ENCODE measurements around the gene ZNF580.

ZNF580 gene

GRCh38 chr19:55679343-55680257, 38.8 kb downstream of the ZNF580 start:
- no peak for DNase-seq (ENCODE audit: low read depth)

GRCh38 chr19:55680339-55681130, 39.7 kb downstream of the ZNF580 start:
- no peak for DNase-seq (ENCODE audit: low read depth)

DNA sequence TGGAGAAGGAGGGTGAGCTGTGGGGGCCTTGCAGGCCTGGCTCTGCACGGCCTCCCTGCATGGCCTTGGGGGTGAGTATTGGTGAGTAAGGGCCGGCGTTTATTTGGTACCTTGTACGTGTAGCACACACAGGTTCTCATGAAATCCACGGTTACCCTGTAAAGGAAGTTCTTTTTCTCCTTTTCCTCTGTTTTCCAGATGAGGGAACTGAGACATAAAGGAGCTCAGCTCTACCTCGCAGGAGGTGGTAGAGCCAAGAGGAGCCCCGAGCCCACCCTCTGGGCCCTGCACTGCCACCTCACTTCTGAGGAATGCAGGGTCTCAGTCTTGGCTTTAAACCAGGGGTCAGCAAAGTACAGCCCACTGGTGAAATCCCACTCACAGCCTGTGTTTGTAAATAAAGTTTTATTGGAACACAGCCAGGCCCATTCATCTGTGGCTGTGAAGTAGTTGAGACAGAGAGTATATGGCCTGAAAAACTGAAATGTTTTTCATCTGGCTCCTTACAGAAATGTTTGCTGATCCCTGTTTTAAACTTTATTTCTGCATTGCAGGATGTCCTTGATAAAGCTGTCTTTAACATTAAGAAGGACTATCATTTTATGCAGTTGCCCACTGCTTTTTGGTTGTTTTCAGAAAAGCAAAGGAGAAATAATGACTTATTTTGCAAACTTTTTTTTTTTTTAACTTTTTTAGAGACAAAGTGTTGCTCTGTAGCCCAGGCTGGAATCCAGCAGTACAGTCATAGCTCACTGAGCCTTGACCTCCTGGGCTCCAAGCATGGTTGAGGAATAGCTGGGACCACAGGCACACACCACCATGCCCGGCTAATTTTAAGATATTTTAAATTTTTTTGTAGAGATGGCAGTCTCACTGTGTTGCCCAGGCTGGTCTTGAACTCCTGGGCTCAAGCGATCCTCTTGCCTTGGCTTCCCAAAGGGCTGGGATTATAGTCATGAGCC, 40.6 kb downstream of the ZNF580 start:
- DNase-seq (ENCODE audit: low read depth): no peak

DNA sequence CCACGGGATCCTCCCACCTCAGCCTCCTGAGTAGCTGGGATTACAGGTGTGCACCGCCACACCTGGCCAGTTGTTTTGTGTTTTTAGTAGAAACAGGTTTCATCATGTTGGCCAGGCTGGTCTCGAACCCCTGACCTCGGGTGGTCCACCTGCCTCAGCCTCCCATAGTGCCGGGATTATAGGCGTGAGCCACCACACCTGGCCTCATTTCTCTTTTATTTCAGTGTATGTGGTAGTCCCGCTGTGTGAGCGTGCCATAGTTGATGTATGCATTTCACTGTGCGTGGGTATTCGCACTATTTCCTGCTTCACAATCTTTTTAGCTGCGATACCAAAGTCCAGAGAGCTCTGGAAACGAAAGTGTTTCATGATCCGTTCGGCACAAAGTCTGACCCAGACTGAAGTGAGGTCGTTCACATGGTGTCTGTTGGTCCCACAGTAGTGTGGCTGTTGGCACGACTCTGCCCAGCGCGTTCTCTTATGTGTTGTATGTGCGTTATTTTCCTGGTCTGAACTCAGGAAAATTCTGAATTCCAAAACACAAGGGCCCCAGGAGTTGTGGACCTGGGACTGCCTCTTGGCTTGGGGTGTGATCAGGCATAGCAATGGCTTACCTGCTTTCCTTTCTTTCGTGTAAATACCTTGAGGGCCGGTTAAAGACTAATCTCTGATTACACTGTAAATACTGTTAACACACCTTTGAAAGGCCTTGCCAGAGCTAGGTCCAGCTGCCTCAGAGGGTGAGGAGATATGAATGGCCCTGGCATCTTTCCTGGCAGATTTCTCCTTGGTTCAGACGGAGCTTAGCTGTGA, 42.9 kb downstream of the ZNF580 start:
- DNase-seq (ENCODE audit: low read depth): no peak

DNA sequence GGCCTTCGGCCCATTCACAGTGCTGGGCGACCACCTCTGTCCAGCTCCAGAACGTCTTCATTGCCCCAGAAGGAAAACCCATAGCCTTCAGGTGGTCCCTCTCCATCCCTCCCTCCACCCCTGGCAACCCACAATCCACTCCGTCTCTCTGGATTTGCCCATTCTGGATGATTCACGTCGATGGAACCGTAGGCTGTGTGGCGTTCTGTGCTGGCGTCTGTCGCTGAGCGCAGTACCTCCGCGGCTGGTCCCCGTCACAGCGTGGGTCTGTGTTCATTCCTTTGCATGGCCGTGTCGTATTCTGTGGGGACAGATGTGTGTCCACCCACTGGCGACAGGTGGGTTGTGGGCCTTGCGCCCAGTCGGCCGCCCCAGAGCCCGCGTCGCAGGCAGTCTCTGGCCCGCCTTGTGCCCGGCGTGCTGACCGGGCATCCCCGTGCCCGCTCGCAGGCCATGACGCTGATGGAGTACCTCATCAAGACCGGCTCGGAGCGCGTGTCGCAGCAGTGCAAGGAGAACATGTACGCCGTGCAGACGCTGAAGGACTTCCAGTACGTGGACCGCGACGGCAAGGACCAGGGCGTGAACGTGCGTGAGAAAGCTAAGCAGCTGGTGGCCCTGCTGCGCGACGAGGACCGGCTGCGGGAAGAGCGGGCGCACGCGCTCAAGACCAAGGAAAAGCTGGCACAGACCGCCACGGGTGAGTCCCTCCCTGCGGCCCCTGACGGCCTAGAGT, 44.3 kb downstream of the ZNF580 start:
- DNase-seq (ENCODE audit: low read depth): no peak

DNA sequence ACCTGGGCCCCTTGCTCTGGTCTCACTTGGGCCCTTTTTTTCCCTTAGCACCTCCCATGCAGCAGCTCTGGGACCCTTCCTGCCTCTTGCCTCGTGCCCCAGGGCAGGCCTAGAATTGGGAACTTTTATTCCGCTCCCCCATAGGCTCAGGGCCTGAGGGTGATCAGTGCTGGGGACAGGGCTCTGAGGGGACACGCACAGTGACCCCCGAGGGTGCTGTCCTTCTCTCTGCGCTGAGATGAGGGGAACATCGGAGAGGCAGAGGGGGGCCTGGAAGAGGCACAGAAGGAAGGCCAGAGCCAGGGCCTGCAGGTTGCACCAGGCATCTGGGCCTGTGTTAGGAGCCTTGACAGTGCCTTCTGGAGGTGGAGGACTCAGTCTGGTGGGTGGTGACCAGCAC, 45.0 kb downstream of the ZNF580 start:
- no peak for DNase-seq (ENCODE audit: low read depth)

DNA sequence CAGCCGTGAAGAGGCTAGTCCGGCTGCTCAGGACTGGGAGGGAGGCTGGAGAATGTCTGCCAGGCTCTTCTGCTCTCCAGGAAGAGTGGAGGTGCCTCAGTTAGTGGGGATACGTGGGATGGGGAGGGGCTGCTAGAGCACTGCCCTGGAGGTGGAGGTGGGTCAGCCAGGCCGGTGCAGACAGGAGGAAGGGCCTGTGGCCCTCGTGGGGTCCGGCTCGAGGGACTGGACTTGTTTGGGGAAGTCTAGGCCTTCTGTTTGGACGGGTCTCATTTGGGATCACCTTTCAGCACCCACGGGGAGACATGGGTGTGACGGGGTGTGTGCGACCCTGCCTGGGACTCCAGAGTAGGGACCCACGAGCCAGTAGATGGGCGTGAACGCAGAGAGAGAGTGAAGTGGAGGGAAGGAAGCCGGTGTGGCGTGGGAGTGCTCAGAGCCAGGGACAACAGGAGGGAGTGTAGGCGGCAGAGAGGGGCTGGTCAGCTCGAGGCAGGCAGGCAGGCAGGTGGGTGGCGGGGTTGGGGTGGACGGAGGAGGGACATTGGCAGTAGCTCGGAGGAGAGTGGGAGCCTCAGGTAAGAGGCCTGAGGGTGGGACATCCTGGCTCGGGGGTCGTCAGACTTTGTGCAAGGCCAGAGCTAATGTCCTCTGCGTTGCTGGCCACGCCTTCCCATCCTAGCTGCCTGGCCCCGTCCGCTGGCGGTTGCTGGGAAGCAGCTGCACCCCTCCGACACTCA, 45.7 kb downstream of the ZNF580 start:
- DNase-seq (ENCODE audit: low read depth): no peak

- no peak for DNase-seq (ENCODE audit: low read depth)
Measured at GRCh38 chr19:55687281-55688201, 46.7 kb downstream of the ZNF580 start.

DNA sequence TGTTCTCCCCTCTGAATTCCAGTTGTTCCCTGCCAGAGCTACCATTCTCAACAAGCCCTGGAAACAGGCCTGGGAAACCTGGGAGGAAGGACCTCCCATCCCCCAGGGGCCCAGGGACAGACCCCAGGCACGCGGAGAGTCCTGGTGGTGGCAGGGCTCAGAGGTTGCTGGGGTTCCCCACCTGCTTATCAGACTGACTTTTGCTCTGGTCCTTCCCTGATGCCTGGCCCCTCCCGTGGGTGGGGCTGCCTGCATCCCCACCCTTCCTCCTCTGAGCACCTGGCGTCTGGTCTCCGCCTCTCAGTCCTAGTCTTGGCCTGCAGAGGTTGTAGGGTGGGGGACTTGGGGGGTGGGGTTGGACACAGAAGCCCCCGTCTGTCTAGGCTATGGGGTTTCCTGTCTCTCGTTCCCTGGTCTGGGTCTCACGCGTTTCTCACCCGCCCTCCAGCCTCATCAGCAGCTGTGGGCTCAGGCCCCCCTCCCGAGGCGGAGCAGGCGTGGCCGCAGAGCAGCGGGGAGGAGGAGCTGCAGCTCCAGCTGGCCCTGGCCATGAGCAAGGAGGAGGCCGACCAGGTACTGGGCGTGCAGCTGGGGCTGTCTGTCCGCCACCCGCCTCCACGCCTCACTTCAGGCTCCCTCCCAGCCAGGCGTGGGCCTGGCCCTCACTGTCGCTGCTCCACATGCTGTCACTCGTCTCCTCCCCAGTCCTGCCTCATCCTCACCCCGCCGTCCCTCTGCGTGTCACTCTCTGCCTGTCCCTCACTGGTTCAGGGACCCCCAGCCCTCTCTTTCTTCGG, 47.8 kb downstream of the ZNF580 start:
- DNase-seq (ENCODE audit: low read depth): no peak

DNA sequence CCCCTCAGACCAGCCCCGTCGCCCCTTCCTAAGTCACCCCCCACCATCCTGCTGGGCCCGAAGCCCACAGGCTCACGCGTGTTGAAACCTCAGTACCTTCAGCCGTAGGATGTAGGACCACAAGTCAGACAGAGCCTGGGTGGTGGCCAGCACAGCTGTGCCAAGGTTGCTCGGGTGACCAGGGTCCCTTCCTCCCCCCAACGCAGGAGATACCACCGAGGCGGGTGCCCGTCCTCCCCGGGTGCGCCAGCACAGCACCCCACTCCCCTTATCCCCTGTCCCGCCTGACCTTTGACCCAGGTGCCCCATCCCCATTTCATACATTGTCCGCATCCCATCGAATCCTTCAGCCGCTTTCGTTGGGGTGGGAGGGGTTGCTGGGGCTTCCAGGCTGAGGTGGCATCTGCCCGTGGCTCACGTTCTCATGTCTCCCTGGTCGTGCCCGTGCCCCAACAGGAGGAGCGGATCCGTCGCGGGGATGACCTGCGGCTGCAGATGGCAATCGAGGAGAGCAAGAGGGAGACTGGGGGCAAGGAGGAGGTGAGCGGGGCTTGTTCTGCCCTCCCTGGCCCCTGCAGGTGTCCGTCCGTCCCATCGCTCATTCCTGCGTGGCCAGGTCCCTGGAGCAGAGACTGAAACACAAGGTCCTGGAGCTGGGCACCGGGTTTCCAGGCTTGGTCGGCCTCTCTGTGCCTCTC, 48.8 kb downstream of the ZNF580 start:
- no peak for DNase-seq (ENCODE audit: low read depth)

GRCh38 chr19:55690109-55690768, 49.4 kb downstream of the ZNF580 start:
- DNase-seq (ENCODE audit: low read depth): no peak

GRCh38 chr19:55690769-55691545, 50.2 kb downstream of the ZNF580 start:
- no peak for DNase-seq (ENCODE audit: low read depth)

GRCh38 chr19:55691561-55692481, 51.0 kb downstream of the ZNF580 start:
- DNase-seq (ENCODE audit: low read depth): no peak

- DNase-seq (ENCODE audit: low read depth): no peak
Measured at GRCh38 chr19:55692681-55693081, 51.9 kb downstream of the ZNF580 start.

All from amniotic epithelial cell (primary cell).